ENCODE results near the gene PSTPIP2. TPM values are rescaled to one million over a fixed set of nuclear protein-coding genes. Genes with fewer than 3 reads are reported as not detected.

The PSTPIP2 gene
- total RNA-seq, 4 donors from 2014 or later = 1.9 to 4.3 (median 2.9) TPM

DNA sequence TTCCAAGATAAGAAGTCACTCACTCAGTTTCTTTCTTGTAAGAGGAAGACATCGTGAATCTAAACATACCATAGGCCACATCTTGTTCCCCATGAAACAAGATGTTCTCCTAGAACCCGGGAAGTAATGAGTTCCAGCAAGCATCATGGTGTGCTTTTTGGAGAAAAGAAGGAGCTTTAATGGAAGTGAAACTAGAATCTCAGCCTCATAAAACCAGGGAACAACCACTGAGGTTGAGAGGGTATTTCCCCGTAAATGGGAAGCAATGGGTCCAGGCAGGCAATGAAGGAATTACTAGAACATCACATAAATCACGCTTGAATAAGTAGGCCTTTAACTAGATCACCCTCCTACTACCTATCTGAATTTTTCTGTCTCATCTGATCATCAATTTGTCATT, 40.3 kb downstream of the PSTPIP2 start:
- Histone ChIP-seq H3K27ac (no peak overlapping the region), H3K4me3 (replicated peaks in 1 of 3) (no peak overlapping the region), H3K9me3 (no peaks in the 10 kb centered on the region), H3K4me1 (no peaks in the 10 kb centered on the region), H3K36me3 (no peaks in the 10 kb centered on the region), H3K27me3 (no peaks in the 10 kb centered on the region)
- 92 to 95% methylated on average over 4 of the region's 4 CpGs for WGBS, 2 donors
- no peak for DNase-seq
- intact Hi-C loops (cut with DNase I) = no loop called here
- TF ChIP-seq, protein P1, sequence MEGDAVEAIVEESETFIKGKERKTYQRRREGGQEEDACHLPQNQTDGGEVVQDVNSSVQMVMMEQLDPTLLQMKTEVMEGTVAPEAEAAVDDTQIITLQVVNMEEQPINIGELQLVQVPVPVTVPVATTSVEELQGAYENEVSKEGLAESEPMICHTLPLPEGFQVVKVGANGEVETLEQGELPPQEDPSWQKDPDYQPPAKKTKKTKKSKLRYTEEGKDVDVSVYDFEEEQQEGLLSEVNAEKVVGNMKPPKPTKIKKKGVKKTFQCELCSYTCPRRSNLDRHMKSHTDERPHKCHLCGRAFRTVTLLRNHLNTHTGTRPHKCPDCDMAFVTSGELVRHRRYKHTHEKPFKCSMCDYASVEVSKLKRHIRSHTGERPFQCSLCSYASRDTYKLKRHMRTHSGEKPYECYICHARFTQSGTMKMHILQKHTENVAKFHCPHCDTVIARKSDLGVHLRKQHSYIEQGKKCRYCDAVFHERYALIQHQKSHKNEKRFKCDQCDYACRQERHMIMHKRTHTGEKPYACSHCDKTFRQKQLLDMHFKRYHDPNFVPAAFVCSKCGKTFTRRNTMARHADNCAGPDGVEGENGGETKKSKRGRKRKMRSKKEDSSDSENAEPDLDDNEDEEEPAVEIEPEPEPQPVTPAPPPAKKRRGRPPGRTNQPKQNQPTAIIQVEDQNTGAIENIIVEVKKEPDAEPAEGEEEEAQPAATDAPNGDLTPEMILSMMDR (IDR thresholded peaks at IDR 0.05) = no peak
- no peak for TF ChIP-seq POLR2A (IDR thresholded peaks at IDR 0.05)

DNA sequence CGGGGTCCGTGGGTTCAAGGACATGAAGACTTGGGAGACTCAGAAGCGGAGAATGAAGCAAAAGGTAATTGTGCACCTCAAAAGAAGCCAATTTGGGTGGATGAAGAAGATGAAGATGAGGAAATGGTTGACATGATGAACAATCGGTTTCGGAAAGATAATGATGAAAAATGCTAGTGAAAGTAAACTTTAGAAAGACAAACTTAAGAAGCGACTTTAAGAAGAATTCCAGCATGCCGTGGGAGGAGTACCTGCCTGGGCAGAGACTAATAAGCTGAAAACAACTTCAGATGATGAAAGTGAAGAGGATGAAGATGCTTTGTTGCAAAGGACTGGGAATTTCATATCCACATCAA, 43.5 kb downstream of the PSTPIP2 start:
- H3K9me3 ChIP-seq = no peaks in the 10 kb centered on the region

DNA sequence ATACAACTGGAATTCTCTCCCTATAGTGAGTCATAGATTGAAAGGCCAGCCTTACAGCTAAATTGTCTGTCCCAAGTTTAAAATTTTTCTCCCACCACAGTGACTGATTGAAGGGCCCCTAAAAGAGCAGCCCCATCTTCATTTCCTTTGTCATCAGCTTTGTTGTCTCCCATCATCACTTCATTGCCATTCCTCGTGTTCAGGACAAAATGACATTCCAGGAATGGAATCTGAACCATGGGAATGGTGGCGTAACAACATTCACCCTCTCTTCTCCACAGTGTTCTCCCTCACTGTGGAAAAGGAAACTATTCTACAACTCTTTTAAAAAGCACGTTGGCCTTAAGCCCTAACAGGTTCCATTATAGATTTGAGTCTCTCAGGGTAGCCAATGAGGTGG, 52.1 kb downstream of the PSTPIP2 start:
- Histone ChIP-seq H3K4me3 (replicated peaks in 1 of 3) (no peak overlapping the region), H3K4me1 (no peaks in the 10 kb centered on the region), H3K36me3 (no peaks in the 10 kb centered on the region), H3K9me3 (no peaks in the 10 kb centered on the region), H3K27ac (no peak overlapping the region), H3K27me3 (no peaks in the 10 kb centered on the region)
- no peak for DNase-seq
- WGBS, 2 donors = 85 to 88% methylated on average over 3 of the region's 3 CpGs
- intact Hi-C loops (cut with DNase I) = no loop called here
- TF ChIP-seq, protein P1 (IDR thresholded peaks at IDR 0.05) = no peak
- no peak for TF ChIP-seq POLR2A (IDR thresholded peaks at IDR 0.05)

More for the DNA sequence above, 43.5 kb downstream of the PSTPIP2 start:
- no peak for DNase-seq
- H3K36me3 ChIP-seq = no peaks in the 10 kb centered on the region
- 57 to 58% methylated on average over 7 of the region's 7 CpGs for WGBS, 2 donors
- peak overlapping the region in 2 of 3 donors; percentile 13 to 36 for H3K4me3 ChIP-seq (replicated peaks in 1 of 3)
- H3K27me3 ChIP-seq = no peaks in the 10 kb centered on the region
- H3K4me1 ChIP-seq = no peaks in the 10 kb centered on the region
- TF ChIP-seq, protein P1 (IDR thresholded peaks at IDR 0.05) = no peak
- no peak for TF ChIP-seq POLR2A (IDR thresholded peaks at IDR 0.05)
- intact Hi-C loops (cut with DNase I) = no loop called here
- H3K27ac ChIP-seq = no peak overlapping the region

DNA sequence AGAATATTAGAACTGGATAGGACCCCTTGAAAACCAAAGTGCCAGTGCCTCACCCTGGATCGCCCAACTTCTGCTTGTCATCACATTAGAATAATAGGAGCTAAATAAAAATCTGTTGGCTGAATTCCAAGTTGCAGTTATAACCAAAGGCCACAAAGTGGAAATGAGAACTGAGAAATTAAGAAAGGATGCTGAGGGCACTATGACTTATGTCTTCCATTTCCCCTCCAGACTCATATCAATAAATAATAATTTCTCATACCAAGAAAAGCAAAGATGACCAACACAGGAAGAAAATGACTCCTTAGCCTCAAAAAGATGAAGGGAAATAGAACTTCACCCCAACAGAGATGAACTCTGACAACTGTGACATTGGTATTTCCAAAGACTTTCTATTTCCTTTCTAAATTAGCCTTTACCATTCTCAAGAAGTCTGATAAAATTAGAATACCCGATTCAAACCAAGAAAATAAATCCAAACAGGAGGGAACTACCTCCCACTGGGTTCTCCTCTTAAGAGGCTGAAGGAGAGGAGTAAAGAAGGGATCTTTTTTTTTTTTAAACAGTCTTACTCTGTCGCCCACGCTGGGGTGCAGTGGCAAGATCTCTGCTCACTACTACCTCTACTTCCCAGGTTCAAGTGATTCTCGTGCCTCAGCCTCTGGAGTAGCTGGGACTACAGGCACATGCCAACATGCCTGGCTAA, 58.4 kb downstream of the PSTPIP2 start:
- Histone ChIP-seq H3K4me1 (no peaks in the 10 kb centered on the region), H3K27me3 (no peaks in the 10 kb centered on the region), H3K9me3 (no peaks in the 10 kb centered on the region), H3K4me3 (replicated peaks in 1 of 3) (no peak overlapping the region), H3K27ac (no peak overlapping the region), H3K36me3 (no peaks in the 10 kb centered on the region)
- WGBS, 2 donors = 77 to 80% methylated on average over 5 of the region's 5 CpGs
- no peak for DNase-seq
- TF ChIP-seq, protein P1 (IDR thresholded peaks at IDR 0.05) = no peak
- no peak for TF ChIP-seq POLR2A (IDR thresholded peaks at IDR 0.05)
- intact Hi-C loops (cut with DNase I) = no loop called here

DNA sequence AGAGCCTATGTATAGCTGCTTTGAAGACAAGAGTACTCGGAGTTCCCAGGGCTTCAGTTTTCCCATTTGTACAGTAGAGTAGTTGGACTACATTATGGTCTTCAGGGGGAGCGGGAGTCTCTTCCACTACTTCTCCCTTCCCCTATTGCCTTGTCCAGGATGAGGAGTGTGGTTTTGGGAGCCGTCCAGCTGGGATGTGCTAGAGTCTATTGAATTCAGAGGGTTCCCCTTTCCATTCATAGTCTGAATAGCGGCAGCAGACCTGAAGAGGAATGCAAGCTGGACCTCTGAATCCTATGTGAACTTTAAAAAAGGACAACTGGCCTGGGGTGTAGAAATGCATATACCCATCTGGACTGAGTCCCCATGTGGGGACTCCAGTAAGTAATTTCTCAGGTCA, 61.4 kb downstream of the PSTPIP2 start:
- Histone ChIP-seq H3K4me1 (no peaks in the 10 kb centered on the region), H3K4me3 (replicated peaks in 1 of 3) (no peak overlapping the region), H3K9me3 (no peaks in the 10 kb centered on the region), H3K36me3 (no peaks in the 10 kb centered on the region), H3K27me3 (no peaks in the 10 kb centered on the region), H3K27ac (no peak overlapping the region)
- 91 to 98% methylated on average over 4 of the region's 4 CpGs for WGBS, 2 donors
- TF ChIP-seq, protein P1 (IDR thresholded peaks at IDR 0.05) = no peak
- TF ChIP-seq POLR2A (IDR thresholded peaks at IDR 0.05) = no peak
- DNase-seq = no peak
- intact Hi-C loops (cut with DNase I) = no loop called here
